Omental fat pad (tissue), 4 donors: ENCODE data around the gene ARRDC5. TPM values are rescaled to one million over a fixed set of nuclear protein-coding genes. Genes with fewer than 3 reads are reported as not detected.
"Not testable (repeated sequence)": the region's sequence is repeated elsewhere in the genome, so short reads cannot be mapped to it uniquely, and the experiment has no call there.

Experiments
- ATAC-seq: fragments of 150-250 bp; one replicate; pipeline ENCODE4 v1.9.1; 2016; ENCODE audit warnings: mild to moderate bottlenecking, moderate library complexity; ENCODE audit not compliant: low FRiP score
- DNase-seq: peaks from one replicate; pipeline ENCODE4 v3.0.0-alpha.2; 2019; ENCODE audit warnings: low spot score
- total RNA-seq, 4 donors: library from RNA; depleted of rRNA; stranded (reverse); fragments of >200 nt; gene quantifications; one replicate each; pipeline ENCODE4 v1.1.0, GENCODE V29; 2016
- TF ChIP-seq, protein P1 (sequence below), 3 donors: fragments of 450-650 bp; IDR thresholded peaks; one replicate each; pipeline ENCODE4 v1.5.1; 2016 to 2017; ENCODE audit warnings: antibody characterized with exemption in 3 of 3, mild to moderate bottlenecking in 3 of 3, moderate library complexity in 2 of 3

ARRDC5 gene
- total RNA-seq, 4 donors from 2014 or later: 0.69 to 1.1 TPM; not detected in 2

GRCh38 chr19:4866595-4867424 lies 35.9 kb downstream of the ARRDC5 start:
- TF ChIP-seq, protein P1, sequence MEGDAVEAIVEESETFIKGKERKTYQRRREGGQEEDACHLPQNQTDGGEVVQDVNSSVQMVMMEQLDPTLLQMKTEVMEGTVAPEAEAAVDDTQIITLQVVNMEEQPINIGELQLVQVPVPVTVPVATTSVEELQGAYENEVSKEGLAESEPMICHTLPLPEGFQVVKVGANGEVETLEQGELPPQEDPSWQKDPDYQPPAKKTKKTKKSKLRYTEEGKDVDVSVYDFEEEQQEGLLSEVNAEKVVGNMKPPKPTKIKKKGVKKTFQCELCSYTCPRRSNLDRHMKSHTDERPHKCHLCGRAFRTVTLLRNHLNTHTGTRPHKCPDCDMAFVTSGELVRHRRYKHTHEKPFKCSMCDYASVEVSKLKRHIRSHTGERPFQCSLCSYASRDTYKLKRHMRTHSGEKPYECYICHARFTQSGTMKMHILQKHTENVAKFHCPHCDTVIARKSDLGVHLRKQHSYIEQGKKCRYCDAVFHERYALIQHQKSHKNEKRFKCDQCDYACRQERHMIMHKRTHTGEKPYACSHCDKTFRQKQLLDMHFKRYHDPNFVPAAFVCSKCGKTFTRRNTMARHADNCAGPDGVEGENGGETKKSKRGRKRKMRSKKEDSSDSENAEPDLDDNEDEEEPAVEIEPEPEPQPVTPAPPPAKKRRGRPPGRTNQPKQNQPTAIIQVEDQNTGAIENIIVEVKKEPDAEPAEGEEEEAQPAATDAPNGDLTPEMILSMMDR (IDR thresholded peaks at IDR 0.05): no peak
- DNase-seq (no peak), ATAC-seq (no peak)

GRCh38 chr19:4861147-4861546 lies 41.5 kb downstream of the ARRDC5 start:
- ATAC-seq: no peak
- TF ChIP-seq, protein P1 (IDR thresholded peaks at IDR 0.05): no peak
- no peak for DNase-seq

- TF ChIP-seq, protein P1 (IDR thresholded peaks at IDR 0.05): no peak
- DNase-seq: no peak
- no peak for ATAC-seq
Measured at GRCh38 chr19:4859697-4860096, 43.0 kb downstream of the ARRDC5 start.

GRCh38 chr19:4856468-4856867 lies 46.2 kb downstream of the ARRDC5 start:
- not testable (repeated sequence) for ATAC-seq, DNase-seq

- ATAC-seq, DNase-seq: not testable (repeated sequence)
Measured at GRCh38 chr19:4853506-4853905, 49.2 kb downstream of the ARRDC5 start.

DNA sequence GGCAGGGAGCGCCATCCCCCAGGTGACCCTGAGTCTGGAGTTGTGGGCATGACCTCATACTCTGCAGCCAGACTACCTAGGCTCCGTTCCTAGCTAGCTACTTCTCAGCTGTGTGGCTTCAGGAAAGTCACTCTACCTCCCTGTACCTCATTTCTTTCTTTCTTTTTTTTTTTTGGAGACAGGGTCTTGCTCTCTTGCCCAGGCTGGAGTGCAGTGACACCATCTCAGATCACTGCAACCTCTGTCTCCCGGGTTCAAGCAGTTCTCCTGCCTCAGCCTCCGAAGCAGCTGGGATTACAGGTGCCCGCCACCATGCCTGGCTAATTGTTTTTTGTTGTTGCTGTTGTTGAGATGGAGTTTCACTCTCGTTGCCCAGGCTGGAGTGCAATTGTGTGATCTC lies 50.2 kb downstream of the ARRDC5 start:
- ATAC-seq (no peak), DNase-seq (no peak)
- TF ChIP-seq, protein P1 (IDR thresholded peaks at IDR 0.05): no peak

GRCh38 chr19:4851551-4852290 lies 51.0 kb downstream of the ARRDC5 start:
- ATAC-seq (peak; percentile 41), DNase-seq (peak; percentile 75)
- TF ChIP-seq, protein P1 (IDR thresholded peaks at IDR 0.05): peak in 1 of 3 donors; percentile 65

- TF ChIP-seq, protein P1 (IDR thresholded peaks at IDR 0.05): no peak
- DNase-seq: no peak
- no peak for ATAC-seq
Measured at GRCh38 chr19:4849019-4849418, 53.7 kb downstream of the ARRDC5 start.
